Measurements from ENCODE around the gene TSGA10IP. TPM values are rescaled to one million over a fixed set of nuclear protein-coding genes. Genes with fewer than 3 reads are reported as not detected.

TSGA10IP gene
- total and polyA plus RNA-seq, 2 donors (not counting 1 experiment from before 2014, with no cell fraction given): not detected

- H4K20me1 ChIP-seq (ENCODE audit: control insufficient read depth, insufficient read depth, low read length, poor library complexity, severe bottlenecking): peaks cover 28% of the 10 kb centered on the region
- peaks cover 13% of the 10 kb centered on the region in 2 donors for H3K4me1 ChIP-seq (ENCODE audit: control insufficient read depth in 2 of 2, insufficient read depth in 2 of 2, low read length in 2 of 2)
- ChIA-PET POLR2A (no interaction called here), CTCF (interaction anchor here (1.6 kb wide), 1 partner anchor 38 kb away, joined by 4 read pairs; no protein-coding TSS in a partner anchor)
- H3K27me3 ChIP-seq (replicated peaks in 1 of 4; ENCODE audit: control extremely low read depth in 1 of 4, control insufficient read depth in 3 of 4, insufficient read depth in 4 of 4, low read length in 3 of 4): peaks cover 0 to 7% (median 6%) of the 10 kb centered on the region in 4 experiments
- H3K27ac ChIP-seq (ENCODE audit: low read length in 2 of 2): no peak overlapping the region
- H3K4me2 ChIP-seq (replicated peaks; ENCODE audit: low read depth, low read length, poor library complexity, severe bottlenecking): no peak overlapping the region
- Mint-ChIP-seq H3K4me1 (peaks cover 21% of the 10 kb centered on the region), H3K9me3 (ENCODE audit: insufficient read depth) (no peaks in the 10 kb centered on the region), H3K4me3 (no peak overlapping the region), H3K27me3 (peaks cover 6% of the 10 kb centered on the region), H3K27ac (no peak overlapping the region)
- H2AFZ ChIP-seq (ENCODE audit: insufficient read depth, low read depth, low read length, poor library complexity, severe bottlenecking): no peak overlapping the region
- H3K9me3 ChIP-seq (ENCODE audit: control extremely low read depth in 1 of 3, control insufficient read depth in 2 of 3, insufficient read depth in 1 of 3, low read length in 2 of 3): peaks cover 0 to 3% (median 0%) of the 10 kb centered on the region in 3 donors
- WGBS (ENCODE audit: insufficient coverage): 100% methylated on average over 3 of the region's 4 CpGs
- TF ChIP-seq, protein P1, sequence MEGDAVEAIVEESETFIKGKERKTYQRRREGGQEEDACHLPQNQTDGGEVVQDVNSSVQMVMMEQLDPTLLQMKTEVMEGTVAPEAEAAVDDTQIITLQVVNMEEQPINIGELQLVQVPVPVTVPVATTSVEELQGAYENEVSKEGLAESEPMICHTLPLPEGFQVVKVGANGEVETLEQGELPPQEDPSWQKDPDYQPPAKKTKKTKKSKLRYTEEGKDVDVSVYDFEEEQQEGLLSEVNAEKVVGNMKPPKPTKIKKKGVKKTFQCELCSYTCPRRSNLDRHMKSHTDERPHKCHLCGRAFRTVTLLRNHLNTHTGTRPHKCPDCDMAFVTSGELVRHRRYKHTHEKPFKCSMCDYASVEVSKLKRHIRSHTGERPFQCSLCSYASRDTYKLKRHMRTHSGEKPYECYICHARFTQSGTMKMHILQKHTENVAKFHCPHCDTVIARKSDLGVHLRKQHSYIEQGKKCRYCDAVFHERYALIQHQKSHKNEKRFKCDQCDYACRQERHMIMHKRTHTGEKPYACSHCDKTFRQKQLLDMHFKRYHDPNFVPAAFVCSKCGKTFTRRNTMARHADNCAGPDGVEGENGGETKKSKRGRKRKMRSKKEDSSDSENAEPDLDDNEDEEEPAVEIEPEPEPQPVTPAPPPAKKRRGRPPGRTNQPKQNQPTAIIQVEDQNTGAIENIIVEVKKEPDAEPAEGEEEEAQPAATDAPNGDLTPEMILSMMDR (IDR thresholded peaks at IDR 0.05): no peak
- no peak for TF ChIP-seq EZH2 (IDR thresholded peaks at IDR 0.05; ENCODE audit: borderline replicate concordance, insufficient read depth, low read depth, low read length, poor library complexity, severe bottlenecking)
- DNase-seq (peak; percentile 24), ATAC-seq (ENCODE audit: low read depth) (no peak)
- intact Hi-C loops (cut with micrococcal nuclease): no loop called here
- peaks cover 22% of the 10 kb centered on the region for H3K79me2 ChIP-seq (ENCODE audit: control insufficient read depth, insufficient read depth, low read length)
- H3K9ac ChIP-seq (ENCODE audit: low read length): no peak overlapping the region
- peaks cover 0 to 23% of the 10 kb centered on the region in 2 experiments for H3K36me3 ChIP-seq (replicated peaks in 1 of 2; ENCODE audit: control extremely low read depth in 1 of 2, control insufficient read depth in 1 of 2, extremely low read depth in 1 of 2, insufficient read depth in 2 of 2, low read length in 1 of 2)
- no peak overlapping the region for H3K4me3 ChIP-seq (ENCODE audit: control extremely low read depth in 1 of 5, extremely low read depth in 1 of 5, insufficient read depth in 1 of 5, low read depth in 2 of 5, low read length in 4 of 5)
Measured at GRCh38 chr11:66006891-66007176, 61.6 kb downstream of the TSGA10IP start.

DNA sequence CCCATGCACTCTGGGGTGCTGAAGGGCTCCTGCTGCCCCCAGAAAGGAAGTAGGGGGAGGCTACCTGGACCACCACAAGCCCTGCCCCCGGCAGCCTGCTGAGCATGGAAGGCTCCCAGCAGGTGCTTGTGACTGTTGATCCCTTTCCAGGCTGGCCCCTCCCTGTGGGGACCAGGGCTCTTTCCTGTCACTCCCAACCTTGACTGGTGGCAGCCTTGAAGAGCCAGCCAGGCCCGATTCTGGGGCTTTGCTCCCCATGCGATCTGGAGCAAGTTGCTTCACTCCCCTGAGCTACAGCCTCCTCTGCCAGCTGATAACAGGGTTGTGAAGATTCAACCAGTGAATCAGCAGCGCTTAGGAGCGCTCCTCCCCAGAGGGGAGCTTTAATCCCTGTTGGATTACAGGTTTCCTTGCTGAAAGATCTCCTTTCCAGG, 61.9 kb downstream of the TSGA10IP start:
- TF ChIP-seq, protein P1 (IDR thresholded peaks at IDR 0.05): no peak
- Mint-ChIP-seq H3K4me3 (no peak overlapping the region), H3K27me3 (peaks cover 6% of the 10 kb centered on the region), H3K9me3 (ENCODE audit: insufficient read depth) (no peaks in the 10 kb centered on the region), H3K4me1 (peaks cover 17% of the 10 kb centered on the region), H3K27ac (no peak overlapping the region)
- Histone ChIP-seq H3K27ac (ENCODE audit: low read length in 2 of 2) (no peak overlapping the region), H3K9me3 (ENCODE audit: control extremely low read depth in 1 of 3, control insufficient read depth in 2 of 3, insufficient read depth in 1 of 3, low read length in 2 of 3) (peaks cover 0 to 3% (median 0%) of the 10 kb centered on the region in 3 donors), H3K4me3 (ENCODE audit: control extremely low read depth in 1 of 5, extremely low read depth in 1 of 5, insufficient read depth in 1 of 5, low read depth in 2 of 5, low read length in 4 of 5) (no peak overlapping the region), H3K79me2 (ENCODE audit: control insufficient read depth, insufficient read depth, low read length) (peaks cover 22% of the 10 kb centered on the region), H3K27me3 (replicated peaks in 1 of 4; ENCODE audit: control extremely low read depth in 1 of 4, control insufficient read depth in 3 of 4, insufficient read depth in 4 of 4, low read length in 3 of 4) (peaks cover 0 to 11% (median 7%) of the 10 kb centered on the region in 4 experiments), H3K9ac (ENCODE audit: low read length) (no peak overlapping the region), H3K4me2 (replicated peaks; ENCODE audit: low read depth, low read length, poor library complexity, severe bottlenecking) (no peak overlapping the region), H3K4me1 (ENCODE audit: control insufficient read depth in 2 of 2, insufficient read depth in 2 of 2, low read length in 2 of 2) (peaks cover 17% of the 10 kb centered on the region in 2 donors), H2AFZ (ENCODE audit: insufficient read depth, low read depth, low read length, poor library complexity, severe bottlenecking) (no peak overlapping the region), H4K20me1 (ENCODE audit: control insufficient read depth, insufficient read depth, low read length, poor library complexity, severe bottlenecking) (peaks cover 28% of the 10 kb centered on the region), H3K36me3 (replicated peaks in 1 of 2; ENCODE audit: control extremely low read depth in 1 of 2, control insufficient read depth in 1 of 2, extremely low read depth in 1 of 2, insufficient read depth in 2 of 2, low read length in 1 of 2) (peaks cover 0 to 23% of the 10 kb centered on the region in 2 experiments)
- CTCF ChIA-PET: interaction anchor here (1.6 kb wide), 1 partner anchor 38 kb away, joined by 4 read pairs; no protein-coding TSS in a partner anchor
- ATAC-seq (ENCODE audit: low read depth) (no peak), DNase-seq (no peak)
- 87% methylated on average over 5 of the region's 5 CpGs for WGBS (ENCODE audit: insufficient coverage)
- intact Hi-C loops (cut with micrococcal nuclease): no loop called here
- POLR2A ChIA-PET: no interaction called here

Measured in B cell (primary cell).